H1 (cell line): ENCODE measurements around the gene MXI1. TPM values are rescaled to one million over a fixed set of nuclear protein-coding genes. Genes with fewer than 3 reads are reported as not detected.

Experiments used
- CTCF ChIA-PET: fragments of 300-600 bp; sonication (Branson Sonifier 250); formaldehyde crosslinking; loops from one replicate; lab custom pipeline; 2021; ENCODE audit not compliant: partially characterized antibody; lab: Charles Lee
- POLR2A ChIA-PET: fragments of 300-600 bp; sonication (Branson Sonifier 250); formaldehyde crosslinking; loops from one replicate; lab custom pipeline; 2021; ENCODE audit warnings: inconsistent platforms; ENCODE audit not compliant: partially characterized antibody; lab: Charles Lee
- DNase-seq, 2 experiments: peaks; one replicate each; pipeline versions ENCODE4 v3.0.0 to v3.0.0-alpha.2; 2010 to 2022; ENCODE audit warnings: low spot score in 2 of 2, low read depth in 1 of 2, mixed read lengths in 1 of 2
- FAIRE-seq: peaks from 2 replicates; lab custom pipeline; 2011; peaks lifted over from hg19 to GRCh38; lab: Jason Lieb, UNC
- H2AFZ ChIP-seq: 2 replicates; pipeline ENCODE4 v1.8.1; 2012; ENCODE audit warnings: low read length, inconsistent platforms
- H2AK5ac ChIP-seq: 2 replicates; pipeline ENCODE4 v1.6.1; 2013; ENCODE audit warnings: low read depth, low read length
- H2BK120ac ChIP-seq: replicated peaks from 2 replicates; pipeline ENCODE3; 2013; ENCODE audit warnings: low read depth, low read length, inconsistent platforms
- H2BK12ac ChIP-seq: 2 replicates; pipeline ENCODE4 v1.6.1; 2013; ENCODE audit warnings: low read depth, low read length
- H2BK15ac ChIP-seq: 2 replicates; pipeline ENCODE4 v1.6.1; 2013; ENCODE audit warnings: low read length
- H2BK20ac ChIP-seq: 2 replicates; pipeline ENCODE4 v1.6.1; 2013; ENCODE audit warnings: low read length
- H2BK5ac ChIP-seq: 2 replicates; pipeline ENCODE4 v1.6.1; 2013; ENCODE audit warnings: low read depth, low read length
- H3K14ac ChIP-seq: 2 replicates; pipeline ENCODE4 v1.6.1; 2013; ENCODE audit warnings: inconsistent platforms; ENCODE audit not compliant: insufficient read length
- H3K18ac ChIP-seq: 2 replicates; pipeline ENCODE4 v1.6.1; 2013; ENCODE audit warnings: low read length; ENCODE audit errors: extremely low read depth
- H3K23ac ChIP-seq: 2 replicates; pipeline ENCODE4 v1.6.1; 2013; ENCODE audit warnings: inconsistent platforms; ENCODE audit not compliant: insufficient read length
- H3K23me2 ChIP-seq: 2 replicates; pipeline ENCODE4 v1.6.1; 2013; ENCODE audit warnings: low read depth, low read length
- H3K27ac ChIP-seq: 2 replicates; pipeline ENCODE4 v1.6.1; 2011; ENCODE audit warnings: low read depth, low read length, inconsistent platforms
- H3K27me3 ChIP-seq, 4 experiments: replicated peaks in 1 of 4; 1 replicate in 1 of 4; 2 replicates in 3 of 4; pipeline versions ENCODE4 v1.6.1 to v1.8.1; 2011 to 2013; ENCODE audit warnings: low read length in 3 of 4, mild to moderate bottlenecking in 3 of 4, inconsistent platforms in 2 of 4, mixed read lengths in 2 of 4, moderate library complexity in 1 of 4; ENCODE audit not compliant: control insufficient read depth in 3 of 4, insufficient read depth in 3 of 4; ENCODE audit errors: extremely low read depth in 1 of 4
- H3K36me3 ChIP-seq, 4 experiments: 2 replicates each; pipeline versions ENCODE4 v1.6.1 to v1.8.1; 2011 to 2013; ENCODE audit warnings: mild to moderate bottlenecking in 4 of 4, low read length in 3 of 4, moderate library complexity in 2 of 4, control low read depth in 1 of 4, inconsistent platforms in 1 of 4; ENCODE audit not compliant: insufficient read depth in 4 of 4, control insufficient read depth in 2 of 4
- H3K4ac ChIP-seq: replicated peaks from 2 replicates; pipeline ENCODE3; 2013; ENCODE audit warnings: low read length, low read depth, mixed read lengths, inconsistent platforms; ENCODE audit not compliant: insufficient read length
- H3K4me1 ChIP-seq, 4 experiments: replicated peaks in 1 of 4; 1 replicate in 1 of 4; 2 replicates in 3 of 4; pipeline versions ENCODE4 v1.6.1 to v1.8.1; 2011 to 2013; ENCODE audit warnings: low read length in 3 of 4, inconsistent platforms in 2 of 4, mixed read lengths in 1 of 4; ENCODE audit not compliant: insufficient read depth in 4 of 4, control insufficient read depth in 3 of 4
- H3K4me2 ChIP-seq, 2 experiments: 2 replicates each; pipeline versions ENCODE4 v1.6.1 to v1.8.1; 2011 to 2013; ENCODE audit warnings: low read depth in 2 of 2, low read length in 2 of 2, control low read depth in 1 of 2, inconsistent platforms in 1 of 2, mild to moderate bottlenecking in 1 of 2; ENCODE audit not compliant: insufficient read depth in 1 of 2
- H3K4me3 ChIP-seq, 4 experiments: fragments of 200-600, 300-600 bp in 1 of 4; sonication (generic), shearing (Covaris generic), sonication (Bioruptor Twin) in 1 of 4; 2 replicates each; pipeline versions ENCODE4 v1.5.1 to v1.8.1; 2011 to 2016; ENCODE audit warnings: low read length in 4 of 4, low read depth in 3 of 4, control low read depth in 2 of 4, inconsistent platforms in 2 of 4, mild to moderate bottlenecking in 2 of 4, mixed read lengths in 1 of 4, moderate library complexity in 1 of 4; ENCODE audit not compliant: insufficient read depth in 2 of 4; ENCODE audit errors: extremely low read depth in 1 of 4
- H3K56ac ChIP-seq: replicated peaks from 2 replicates; pipeline ENCODE3; 2013; ENCODE audit warnings: low read depth, mild to moderate bottlenecking, mixed read lengths, low read length, inconsistent platforms; ENCODE audit not compliant: insufficient read length
- H3K79me1 ChIP-seq: 2 replicates; pipeline ENCODE4 v1.6.1; 2013; ENCODE audit warnings: low read depth, low read length, control low read depth
- H3K79me2 ChIP-seq, 2 experiments: 2 replicates each; pipeline versions ENCODE4 v1.6.1 to v1.8.1; 2012 to 2013; ENCODE audit warnings: low read length in 2 of 2, mild to moderate bottlenecking in 2 of 2, inconsistent platforms in 1 of 2; ENCODE audit not compliant: insufficient read depth in 2 of 2, control insufficient read depth in 1 of 2
- H3K9ac ChIP-seq, 4 experiments: replicated peaks in 1 of 4; 1 replicate in 1 of 4; 2 replicates in 3 of 4; pipeline versions ENCODE4 v1.6.1 to v1.8.1; 2011 to 2013; ENCODE audit warnings: low read depth in 3 of 4, low read length in 3 of 4, control low read depth in 2 of 4, mild to moderate bottlenecking in 2 of 4, moderate library complexity in 2 of 4, inconsistent platforms in 1 of 4; ENCODE audit errors: extremely low read depth in 1 of 4
- H3K9me3 ChIP-seq, 2 experiments: 2 replicates each; pipeline versions ENCODE4 v1.6.1 to v1.8.1; 2012 to 2013; ENCODE audit warnings: mild to moderate bottlenecking in 2 of 2, moderate library complexity in 2 of 2, control low read depth in 1 of 2, inconsistent platforms in 1 of 2, low read depth in 1 of 2, low read length in 1 of 2, mixed read lengths in 1 of 2; ENCODE audit not compliant: insufficient read depth in 2 of 2
- H4K20me1 ChIP-seq, 2 experiments: replicated peaks in 1 of 2; 2 replicates each; pipeline versions ENCODE3 to v1.8.1; 2011 to 2013; ENCODE audit warnings: inconsistent platforms in 2 of 2, low read length in 2 of 2, mild to moderate bottlenecking in 1 of 2; ENCODE audit not compliant: insufficient read depth in 2 of 2, control insufficient read depth in 1 of 2
- H4K5ac ChIP-seq: 2 replicates; pipeline ENCODE4 v1.6.1; 2013; ENCODE audit warnings: low read length, low read depth, mixed read lengths, inconsistent platforms; ENCODE audit not compliant: insufficient read length
- H4K8ac ChIP-seq: 2 replicates; pipeline ENCODE4 v1.8.0; 2013; ENCODE audit warnings: mild to moderate bottlenecking, moderate library complexity, low read length, inconsistent platforms; ENCODE audit not compliant: insufficient read depth; ENCODE audit errors: extremely low read depth
- H4K91ac ChIP-seq: replicated peaks from 2 replicates; pipeline ENCODE3; 2013; ENCODE audit warnings: low read length, mixed read lengths, inconsistent platforms; ENCODE audit not compliant: insufficient read length
- RAD21 ChIP-seq, 2 experiments: IDR thresholded peaks in 1 of 2; conservative IDR thresholded peaks in 1 of 2; 2 replicates each; pipeline ENCODE4 v1.6.1; 2011; ENCODE audit warnings: low read depth in 2 of 2, low read length in 2 of 2, improper control_type of control experiment in 1 of 2, inconsistent platforms in 1 of 2, mild to moderate bottlenecking in 1 of 2, moderate library complexity in 1 of 2
- SAP30 ChIP-seq: fragments of 300-600 bp; sonication (generic); IDR thresholded peaks from 2 replicates; pipeline ENCODE4 v1.7.1; 2012; ENCODE audit warnings: low read length, moderate library complexity, mild to moderate bottlenecking, inconsistent platforms; ENCODE audit not compliant: insufficient read depth, insufficient replicate concordance
- WGBS, 2 experiments: shearing (Covaris generic) in 1 of 2; methylation state at CpG; one replicate each; pipeline versions ENCODE4 v1.1.6 to v1.1.7; 2013 to 2015; ENCODE audit warnings: low lambda C conversion rate in 2 of 2, mixed read lengths in 2 of 2, inconsistent platforms in 1 of 2, low coverage in 1 of 2, missing lambda C conversion rate in 1 of 2; ENCODE audit not compliant: insufficient replicate concordance in 2 of 2, insufficient coverage in 1 of 2, insufficient read length in 1 of 2; ENCODE audit errors: extremely low coverage in 1 of 2, missing lambda C conversion rate in 1 of 2; 5-methylcytosine and 5-hydroxymethylcytosine counted together
- polyA plus RNA-seq, 7 experiments: library from polyadenylated mRNA; depleted of rRNA in 3 of 7; stranded (reverse) in 5 of 7; unstranded in 2 of 7; fragments of >200 nt in 5 of 7; fragments of 200-250 nt in 2 of 7; gene quantifications; 1 replicate in 5 of 7; 2 replicates in 1 of 7; 4 replicates in 1 of 7; pipeline versions ENCODE4 v1.2.1 to v1.2.3, GENCODE V29; 2011 to 2013; ENCODE audit warnings: missing spikeins in 2 of 7, mixed read lengths in 2 of 7
- total RNA-seq: library from RNA; stranded (reverse); fragmentation: NEBNext Ultra II Directional; extraction: Animal tissue kit (Norgen Biotek cat#: 25700); gene quantifications from 2 replicates; pipeline ENCODE4 v1.2.1, GENCODE V29; 2021

The MXI1 gene
- total and polyA plus RNA-seq, 2 of the 8 experiments (the other 6 are each of a cell fraction or from before 2014, with no cell fraction given), result 5.7 to 8.8 TPM

- no peaks in the 10 kb centered on the region for H3K9me3 ChIP-seq
- H3K79me1 ChIP-seq, result no peaks in the 10 kb centered on the region
- H3K4me1 ChIP-seq, result peaks cover 0 to 13% (median 6%) of the 10 kb centered on the region in 4 experiments; a peak in 6 of 7 replicates
- WGBS, 2 experiments, result 1% methylated on average over 37 of the region's 103 CpGs; no CpG with 5 or more reads in 1 of the 2 experiments
- H2BK5ac ChIP-seq, result peak overlapping the region; percentile 69; the same call in 1 of the 2 replicates
- H3K79me2 ChIP-seq, result no peaks in the 10 kb centered on the region
- peak overlapping the region; percentile 54 to 84 for H3K4me2 ChIP-seq
- peak overlapping the region; percentile 61 to 86 (median 66) for H3K4me3 ChIP-seq
- no peak overlapping the region for H3K14ac ChIP-seq
- peak overlapping the region; percentile 64; the same call in 1 of the 2 replicates for H2AFZ ChIP-seq
- peaks cover 0 to 2% (median 0%) of the 10 kb centered on the region in 4 experiments; a peak in 1 of 7 replicates for H3K27me3 ChIP-seq
- FAIRE-seq, result peak; percentile 89
- H3K4ac ChIP-seq, result no peak overlapping the region
- H4K8ac ChIP-seq, result 0 out of 2 replicates have a peak overlapping the region, but pooled peaks have one; percentile 29
- peak overlapping the region; percentile 59 for H3K56ac ChIP-seq
- no peak overlapping the region for H3K23ac ChIP-seq
- H2BK120ac ChIP-seq, result no peak overlapping the region
- POLR2A ChIA-PET, result interaction anchor here (1.0 to 9.6 kb wide), 2 partner anchors 11 to 17 kb away, joined by 3 to 121 read pairs; partner anchors contain the start of gene MXI1
- H2BK12ac ChIP-seq, result no peak overlapping the region
- DNase-seq, result peak; percentile 79 to 95
- H3K9ac ChIP-seq, result peak overlapping the region; percentile 43 to 79 (median 53); a peak in 6 of 7 replicates
- H2BK20ac ChIP-seq, result no peak overlapping the region
- no peak overlapping the region; the same call in 1 of the 2 replicates for H3K27ac ChIP-seq
- no peak overlapping the region for H4K91ac ChIP-seq
- no peak overlapping the region for H2AK5ac ChIP-seq
- H2BK15ac ChIP-seq, result peak overlapping the region; percentile 98; the same call in 1 of the 2 replicates
- H4K5ac ChIP-seq, result peak overlapping the region; percentile 75
- CTCF ChIA-PET, result interaction anchor here (0.6 to 17.9 kb wide), 6 partner anchors 17 to 332 kb away, joined by 3 to 333 read pairs (median 12); partner anchors contain the start of gene MXI1
- no peak overlapping the region; the same call in 1 of the 2 replicates for H3K18ac ChIP-seq
- no peaks in the 10 kb centered on the region for H4K20me1 ChIP-seq
- no peaks in the 10 kb centered on the region for H3K36me3 ChIP-seq
- peaks cover 4% of the 10 kb centered on the region; the same call in 1 of the 2 replicates for H3K23me2 ChIP-seq
- peak; percentile 36 to 56 for TF ChIP-seq RAD21 (IDR thresholded peaks at IDR 0.05 in 1 of 2, conservative IDR thresholded peaks at IDR 0.05 in 1 of 2; ENCODE audit: low read depth in 2 of 2, low read length in 2 of 2)
- no peak for TF ChIP-seq SAP30
Measured at GRCh38 chr10:110225756-110226542, 18.5 kb downstream of the MXI1 start.
